Right cardiac atrium (tissue), 5 donors: ENCODE results near the gene LRCOL1. TPM values are rescaled to one million over a fixed set of nuclear protein-coding genes. Genes with fewer than 3 reads are reported as not detected.

ENCODE experiments used
- microRNA-seq, 2 donors: library from miRNA; unstranded; fragments of <30 nt; microRNA quantifications; one replicate each; pipeline ENCODE4 v1.2.0, GENCODE V29; 2020 to 2021
- polyA plus RNA-seq: library from polyadenylated mRNA; stranded (reverse); fragments of 200-250 nt; gene quantifications from one replicate; pipeline ENCODE4 v1.2.3, GENCODE V29; 2013
- total RNA-seq, 4 donors: library from RNA; stranded (reverse); fragmentation: NEBNext Ultra II Directional; extraction: Animal tissue kit (Norgen Biotek cat#: 25700); gene quantifications; one replicate each; pipeline ENCODE4 v1.2.1, GENCODE V29; 2021
- donor health status: healthy with polysubstance abuse.
- donor health status: DM: no; HTN: yes; CAD: no.
- donor health status: DM: no; HTN: no; CAD: no.
- donor health status: DM: no; HTN: yes; CAD: no; lungs with severe emphysema.
- donor health status: DM: yes; HTN: yes; CAD: no.

Gene LRCOL1
- total and polyA plus RNA-seq, 5 donors, result not detected

Small RNA genes lying within 50 kb of the gene (microRNA-seq; reads per million reads assigned to microRNA genes)
- gene MIR6763, result 0 to 0.42 reads per million in 2 donors

Other genes starting within 250 kb of the LRCOL1 start
- 10 to 100 TPM; 50.4 to 65.0 (median 54.7) TPM for gene FBRSL1, start 120.4 kb downstream of the LRCOL1 start, total RNA-seq
- 36.4 TPM for gene FBRSL1, start 120.4 kb downstream of the LRCOL1 start, polyA plus RNA-seq
- gene P2RX2, start 8.2 kb upstream of the LRCOL1 start, total RNA-seq, result not detected
- not detected for gene P2RX2, start 8.2 kb upstream of the LRCOL1 start, polyA plus RNA-seq
- 10 to 100 TPM; 13.0 to 22.1 (median 15.8) TPM for gene POLE, start 76.8 kb upstream of the LRCOL1 start, total RNA-seq
- gene POLE, start 76.8 kb upstream of the LRCOL1 start, polyA plus RNA-seq, result 10.6 TPM
- gene PXMP2, start 77.0 kb upstream of the LRCOL1 start, total RNA-seq, result 10 to 100 TPM; 21.6 to 40.1 (median 36.3) TPM
- gene PXMP2, start 77.0 kb upstream of the LRCOL1 start, polyA plus RNA-seq, result 36.8 TPM
- 10 to 100 TPM; 21.2 to 24.0 (median 23.2) TPM for gene PGAM5, start 100.3 kb upstream of the LRCOL1 start, total RNA-seq
- gene PGAM5, start 100.3 kb upstream of the LRCOL1 start, polyA plus RNA-seq, result 15.1 TPM
- 10 to 100 TPM; 24.8 to 34.1 (median 26.6) TPM for gene ANKLE2, start 151.2 kb upstream of the LRCOL1 start, total RNA-seq
- gene ANKLE2, start 151.2 kb upstream of the LRCOL1 start, polyA plus RNA-seq, result 17.7 TPM
- 10 to 100 TPM; 28.0 to 49.8 (median 37.2) TPM for gene GOLGA3, start 218.3 kb upstream of the LRCOL1 start, total RNA-seq
- gene GOLGA3, start 218.3 kb upstream of the LRCOL1 start, polyA plus RNA-seq, result 14.6 TPM